ENCODE results near the gene RMC1.

DNA sequence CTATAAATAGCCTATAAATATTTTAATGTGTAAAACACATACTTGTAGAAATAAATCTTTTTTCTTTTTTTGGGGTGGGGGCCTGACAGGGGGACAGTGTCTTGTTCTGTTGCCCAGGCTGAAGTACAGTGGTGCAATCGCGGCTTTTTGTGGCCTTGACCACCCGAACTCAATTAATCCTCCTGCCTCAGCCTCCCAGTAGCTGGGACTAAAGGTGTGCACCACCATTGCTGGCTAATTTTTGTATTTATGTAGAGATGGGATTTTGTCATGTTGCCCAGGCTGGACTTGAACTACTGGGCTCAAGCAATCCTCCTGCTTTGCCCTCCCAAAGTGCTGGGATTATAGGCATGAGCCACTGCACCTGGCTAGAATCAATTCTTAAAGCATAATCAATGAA lies 45.4 kb downstream of the RMC1 start:
- TF ChIP-seq, protein P1, sequence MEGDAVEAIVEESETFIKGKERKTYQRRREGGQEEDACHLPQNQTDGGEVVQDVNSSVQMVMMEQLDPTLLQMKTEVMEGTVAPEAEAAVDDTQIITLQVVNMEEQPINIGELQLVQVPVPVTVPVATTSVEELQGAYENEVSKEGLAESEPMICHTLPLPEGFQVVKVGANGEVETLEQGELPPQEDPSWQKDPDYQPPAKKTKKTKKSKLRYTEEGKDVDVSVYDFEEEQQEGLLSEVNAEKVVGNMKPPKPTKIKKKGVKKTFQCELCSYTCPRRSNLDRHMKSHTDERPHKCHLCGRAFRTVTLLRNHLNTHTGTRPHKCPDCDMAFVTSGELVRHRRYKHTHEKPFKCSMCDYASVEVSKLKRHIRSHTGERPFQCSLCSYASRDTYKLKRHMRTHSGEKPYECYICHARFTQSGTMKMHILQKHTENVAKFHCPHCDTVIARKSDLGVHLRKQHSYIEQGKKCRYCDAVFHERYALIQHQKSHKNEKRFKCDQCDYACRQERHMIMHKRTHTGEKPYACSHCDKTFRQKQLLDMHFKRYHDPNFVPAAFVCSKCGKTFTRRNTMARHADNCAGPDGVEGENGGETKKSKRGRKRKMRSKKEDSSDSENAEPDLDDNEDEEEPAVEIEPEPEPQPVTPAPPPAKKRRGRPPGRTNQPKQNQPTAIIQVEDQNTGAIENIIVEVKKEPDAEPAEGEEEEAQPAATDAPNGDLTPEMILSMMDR (conservative IDR thresholded peaks at IDR 0.05; ENCODE audit: low read depth, low read length): no peak
- no peak for TF ChIP-seq EZH2 (IDR thresholded peaks at IDR 0.05; ENCODE audit: borderline replicate concordance, low read depth, low read length, poor library complexity, severe bottlenecking)
